Skeletal muscle satellite cell (primary cell): ENCODE results near the gene GPR155.
"Not testable (repeated sequence)": the region's sequence is repeated elsewhere in the genome, so short reads cannot be mapped to it uniquely, and the experiment has no call there.

Source experiments
- H3K27me3 ChIP-seq: 2 replicates; pipeline ENCODE4 v1.7.0; 2013; ENCODE audit warnings: low read length; ENCODE audit not compliant: control insufficient read depth, insufficient read depth
- H3K36me3 ChIP-seq: 2 replicates; pipeline ENCODE4 v1.7.0; 2013; ENCODE audit warnings: mild to moderate bottlenecking, control low read depth, low read length; ENCODE audit not compliant: insufficient read depth
- H3K4me1 ChIP-seq: 2 replicates; pipeline ENCODE4 v1.7.0; 2013; ENCODE audit warnings: low read length; ENCODE audit not compliant: control insufficient read depth, insufficient read depth
- H3K4me2 ChIP-seq: 2 replicates; pipeline ENCODE4 v1.7.0; 2013; ENCODE audit warnings: mild to moderate bottlenecking, low read length
- H3K4me3 ChIP-seq: 2 replicates; pipeline ENCODE4 v1.7.0; 2013; ENCODE audit warnings: low read length
- H3K9ac ChIP-seq: 2 replicates; pipeline ENCODE4 v1.7.0; 2013; ENCODE audit warnings: mild to moderate bottlenecking, low read depth, low read length, moderate library complexity
- H3K9me3 ChIP-seq: replicated peaks from 2 replicates; pipeline ENCODE4 v1.7.0; 2013; ENCODE audit warnings: mild to moderate bottlenecking, control low read depth, low read length

The GPR155 gene

GRCh38 chr2:174487108-174487819, 435 bp upstream of the GPR155 start:
- Histone ChIP-seq H3K9me3 (no peaks in the 10 kb centered on the region), H3K9ac (peak overlapping the region; percentile 83), H3K27me3 (peaks cover 4% of the 10 kb centered on the region), H3K36me3 (no peaks in the 10 kb centered on the region), H3K4me2 (peak overlapping the region; percentile 94), H3K4me3 (peak overlapping the region; percentile 93), H3K4me1 (peaks cover 8% of the 10 kb centered on the region)

GRCh38 chr2:174485788-174486562, 854 bp downstream of the GPR155 start:
- Histone ChIP-seq H3K9me3 (no peaks in the 10 kb centered on the region), H3K27me3 (no peaks in the 10 kb centered on the region), H3K4me1 (peaks cover 8% of the 10 kb centered on the region), H3K4me3 (peak overlapping the region; percentile 93), H3K9ac (peak overlapping the region; percentile 61), H3K4me2 (peak overlapping the region; percentile 94), H3K36me3 (no peaks in the 10 kb centered on the region)

GRCh38 chr2:174485045-174485444, 1.8 kb downstream of the GPR155 start:
- H3K36me3 ChIP-seq, H3K4me3 ChIP-seq, H3K4me1 ChIP-seq, H3K9ac ChIP-seq, H3K9me3 ChIP-seq, H3K4me2 ChIP-seq, H3K27me3 ChIP-seq: not testable (repeated sequence)

GRCh38 chr2:174484573-174484972, 2.3 kb downstream of the GPR155 start:
- H3K4me1 ChIP-seq = peaks cover 8% of the 10 kb centered on the region
- no peak overlapping the region for H3K9ac ChIP-seq
- no peak overlapping the region for H3K4me3 ChIP-seq

GRCh38 chr2:174482854-174483253, 4.0 kb downstream of the GPR155 start:
- no peak overlapping the region for H3K9ac ChIP-seq
- no peaks in the 10 kb centered on the region for H3K27me3 ChIP-seq
- H3K4me3 ChIP-seq = no peak overlapping the region
- no peak overlapping the region for H3K4me2 ChIP-seq
- H3K4me1 ChIP-seq = peaks cover 8% of the 10 kb centered on the region
- H3K36me3 ChIP-seq = no peaks in the 10 kb centered on the region
- H3K9me3 ChIP-seq = no peaks in the 10 kb centered on the region

More at GRCh38 chr2:174484573-174484972, 2.3 kb downstream of the GPR155 start:
- no peak overlapping the region for H3K4me2 ChIP-seq
- no peaks in the 10 kb centered on the region for H3K9me3 ChIP-seq
- H3K27me3 ChIP-seq = no peaks in the 10 kb centered on the region
- H3K36me3 ChIP-seq = no peaks in the 10 kb centered on the region

- Histone ChIP-seq H3K4me1 (peaks cover 6% of the 10 kb centered on the region), H3K27me3 (no peaks in the 10 kb centered on the region), H3K9ac (no peak overlapping the region), H3K4me2 (no peak overlapping the region), H3K36me3 (no peaks in the 10 kb centered on the region), H3K9me3 (no peaks in the 10 kb centered on the region), H3K4me3 (no peak overlapping the region)
Measured at GRCh38 chr2:174477759-174478158, 9.1 kb downstream of the GPR155 start.

- no peaks in the 10 kb centered on the region for H3K9me3 ChIP-seq
- H3K36me3 ChIP-seq = no peaks in the 10 kb centered on the region
- H3K4me1 ChIP-seq = peaks cover 6% of the 10 kb centered on the region
- H3K9ac ChIP-seq = no peak overlapping the region
- H3K27me3 ChIP-seq = no peaks in the 10 kb centered on the region
- no peak overlapping the region for H3K4me3 ChIP-seq
- no peak overlapping the region for H3K4me2 ChIP-seq
Measured at GRCh38 chr2:174473796-174474195, 13.0 kb downstream of the GPR155 start.

GRCh38 chr2:174465327-174465726, 21.5 kb downstream of the GPR155 start:
- Histone ChIP-seq H3K9ac (no peak overlapping the region), H3K4me3 (no peak overlapping the region), H3K4me1 (no peaks in the 10 kb centered on the region), H3K27me3 (no peaks in the 10 kb centered on the region), H3K9me3 (no peaks in the 10 kb centered on the region), H3K36me3 (no peaks in the 10 kb centered on the region), H3K4me2 (no peak overlapping the region)

GRCh38 chr2:174461221-174461620, 25.6 kb downstream of the GPR155 start:
- Histone ChIP-seq H3K4me1 (no peaks in the 10 kb centered on the region), H3K9ac (no peak overlapping the region), H3K9me3 (no peaks in the 10 kb centered on the region), H3K36me3 (no peaks in the 10 kb centered on the region), H3K27me3 (no peaks in the 10 kb centered on the region), H3K4me2 (no peak overlapping the region), H3K4me3 (no peak overlapping the region)

- Histone ChIP-seq H3K4me2 (no peak overlapping the region), H3K4me1 (no peaks in the 10 kb centered on the region), H3K27me3 (no peaks in the 10 kb centered on the region), H3K9me3 (no peaks in the 10 kb centered on the region), H3K36me3 (no peaks in the 10 kb centered on the region), H3K4me3 (no peak overlapping the region), H3K9ac (no peak overlapping the region)
Measured at GRCh38 chr2:174454566-174454965, 32.3 kb downstream of the GPR155 start.

GRCh38 chr2:174450021-174450816, 36.6 kb downstream of the GPR155 start:
- H3K4me1 ChIP-seq = peaks cover 3% of the 10 kb centered on the region
- H3K9me3 ChIP-seq = no peaks in the 10 kb centered on the region
- no peak overlapping the region for H3K9ac ChIP-seq
- no peaks in the 10 kb centered on the region for H3K27me3 ChIP-seq
- no peak overlapping the region for H3K4me2 ChIP-seq
- no peak overlapping the region for H3K4me3 ChIP-seq
- no peaks in the 10 kb centered on the region for H3K36me3 ChIP-seq
